Activated naive CD4-positive, alpha-beta T cell treated with anti-CD3 and anti-CD28 coated beads, Interleukin-2, amount 50 U/mL, for 72 hours (primary cell): ENCODE data around the gene CLEC1A. TPM values are rescaled to one million over a fixed set of nuclear protein-coding genes. Genes with fewer than 3 reads are reported as not detected.

Experiments
- ATAC-seq, 2 donors: fragments of 150-1000 bp; cut with Tn5 transposase; 2 replicates each; pipeline ENCODE4 v1.10.0; 2021; ENCODE audit warnings: mild to moderate bottlenecking in 2 of 2, moderate library complexity in 2 of 2
- DNase-seq, 2 donors: peaks; one replicate each; pipeline ENCODE4 v3.0.0; 2021 to 2022; ENCODE audit warnings: low spot score in 2 of 2
- H3K27ac Mint-ChIP-seq, 2 donors: one replicate each; pipeline ENCODE4 v1.8.0; 2022; ENCODE audit warnings: mild to moderate bottlenecking in 2 of 2, mixed read lengths in 2 of 2
- H3K36me3 Mint-ChIP-seq, 2 donors: one replicate each; pipeline ENCODE4 v1.8.0; 2022; ENCODE audit warnings: mixed read lengths in 2 of 2
- H3K9me3 Mint-ChIP-seq, 2 donors: one replicate each; pipeline ENCODE4 v1.8.0; 2022; ENCODE audit warnings: mixed read lengths in 2 of 2
- total RNA-seq, 2 donors: library from RNA; stranded (reverse); gene quantifications; one replicate each; pipeline ENCODE4 v1.2.3, GENCODE V29; 2022

CLEC1A gene
- total RNA-seq, 2 donors from 2014 or later: not detected

DNA sequence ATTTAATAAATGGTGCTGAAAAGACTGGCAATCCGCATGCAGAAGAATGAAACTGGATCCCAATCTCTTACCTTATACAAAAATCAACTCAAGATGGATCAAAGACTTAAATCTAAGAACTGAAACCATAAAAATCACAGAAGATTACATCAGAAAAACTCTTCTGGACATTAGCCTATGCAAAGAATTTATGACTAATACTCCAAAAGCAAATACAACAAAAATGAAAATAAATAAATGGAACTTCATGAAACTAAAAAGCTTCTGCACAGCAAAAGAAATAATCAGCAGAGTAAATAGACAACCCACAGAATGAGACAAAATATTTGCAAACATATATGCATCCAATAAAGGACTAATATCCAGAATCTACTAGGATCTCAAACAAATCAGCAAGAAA lies 14.3 kb upstream of the CLEC1A start:
- no peak overlapping the region for H3K27ac Mint-ChIP-seq
- DNase-seq (no peak), ATAC-seq (no peak)
- peaks cover 0 to 6% of the 10 kb centered on the region in 2 donors for H3K9me3 Mint-ChIP-seq
- H3K36me3 Mint-ChIP-seq: peaks cover 0 to 15% of the 10 kb centered on the region in 2 donors

DNA sequence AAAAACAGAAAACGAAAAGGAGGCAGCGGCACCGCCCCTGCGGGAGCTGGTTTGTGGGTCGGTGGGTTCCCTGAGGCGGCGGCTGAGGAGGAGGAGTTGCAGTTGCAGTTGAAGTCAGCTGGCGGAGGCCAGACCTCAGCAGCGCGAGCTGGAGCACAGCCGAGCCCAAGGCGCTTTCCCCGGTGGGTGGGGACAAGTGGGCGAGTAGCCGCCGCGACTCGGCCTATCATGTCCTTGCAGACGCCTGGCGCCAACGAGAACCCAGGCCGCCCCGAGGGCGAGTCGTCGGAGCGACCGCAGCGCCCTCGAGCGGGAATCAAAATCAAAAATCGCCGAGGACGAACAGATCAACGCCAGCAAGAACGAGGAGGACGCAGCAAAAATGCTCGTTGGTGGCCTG lies 12.7 kb upstream of the CLEC1A start:
- H3K27ac Mint-ChIP-seq: no peak overlapping the region
- no peak for ATAC-seq
- no peak for DNase-seq
- H3K9me3 Mint-ChIP-seq: peaks cover 0 to 6% of the 10 kb centered on the region in 2 donors
- peaks cover 0 to 15% of the 10 kb centered on the region in 2 donors for H3K36me3 Mint-ChIP-seq

DNA sequence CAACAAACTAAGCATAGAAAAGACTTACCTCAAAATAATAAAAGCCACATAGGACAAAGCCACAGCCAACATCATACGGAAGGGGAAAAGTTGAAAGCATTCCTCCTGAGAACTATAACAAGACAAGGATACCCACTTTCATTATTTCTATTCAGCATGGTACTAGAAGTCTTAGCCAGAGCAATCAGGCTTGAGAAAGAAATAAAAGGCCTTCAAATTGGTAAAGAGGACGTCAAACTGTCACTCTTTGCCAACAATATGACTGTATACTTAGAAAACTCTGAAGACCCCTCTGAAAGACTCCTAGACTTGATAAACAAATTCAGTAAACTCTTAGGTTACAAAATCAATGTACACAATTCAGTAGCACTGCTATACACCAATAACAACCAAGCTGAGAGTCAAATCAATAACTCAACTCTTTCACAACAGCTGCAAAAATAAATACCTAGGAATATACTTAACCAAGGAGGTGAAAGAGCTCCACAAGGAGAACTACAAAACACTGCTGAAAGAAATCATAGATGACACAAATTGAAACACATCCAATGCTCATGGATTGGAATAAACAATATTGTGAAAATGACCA lies 11.6 kb upstream of the CLEC1A start:
- no peak overlapping the region for H3K27ac Mint-ChIP-seq
- ATAC-seq (no peak), DNase-seq (no peak)
- peaks cover 0 to 15% of the 10 kb centered on the region in 2 donors for H3K36me3 Mint-ChIP-seq
- H3K9me3 Mint-ChIP-seq: peaks cover 0 to 6% of the 10 kb centered on the region in 2 donors

DNA sequence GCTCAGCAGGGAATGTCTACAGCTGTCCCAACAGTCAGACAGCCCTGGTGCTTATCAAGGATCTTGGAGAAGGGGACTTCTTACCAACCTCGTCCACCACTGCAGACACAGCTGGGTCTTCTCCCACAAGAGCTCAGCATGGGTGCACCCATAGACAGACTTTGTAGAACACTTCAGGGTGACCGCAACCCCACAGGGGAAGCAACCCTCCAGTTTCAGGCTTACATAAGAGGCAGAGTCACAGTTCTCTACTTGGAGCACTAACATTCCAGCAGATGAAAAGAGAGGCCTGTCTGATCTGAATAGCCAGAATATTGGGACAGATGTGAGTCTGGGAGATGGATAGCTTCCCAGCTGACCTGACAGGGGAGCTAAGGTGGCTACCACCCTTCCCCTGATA lies 3.5 kb upstream of the CLEC1A start:
- ATAC-seq (no peak), DNase-seq (no peak)
- Mint-ChIP-seq H3K27ac (no peak overlapping the region), H3K9me3 (peaks cover 0 to 8% of the 10 kb centered on the region in 2 donors), H3K36me3 (peaks cover 5 to 13% of the 10 kb centered on the region in 2 donors)

DNA sequence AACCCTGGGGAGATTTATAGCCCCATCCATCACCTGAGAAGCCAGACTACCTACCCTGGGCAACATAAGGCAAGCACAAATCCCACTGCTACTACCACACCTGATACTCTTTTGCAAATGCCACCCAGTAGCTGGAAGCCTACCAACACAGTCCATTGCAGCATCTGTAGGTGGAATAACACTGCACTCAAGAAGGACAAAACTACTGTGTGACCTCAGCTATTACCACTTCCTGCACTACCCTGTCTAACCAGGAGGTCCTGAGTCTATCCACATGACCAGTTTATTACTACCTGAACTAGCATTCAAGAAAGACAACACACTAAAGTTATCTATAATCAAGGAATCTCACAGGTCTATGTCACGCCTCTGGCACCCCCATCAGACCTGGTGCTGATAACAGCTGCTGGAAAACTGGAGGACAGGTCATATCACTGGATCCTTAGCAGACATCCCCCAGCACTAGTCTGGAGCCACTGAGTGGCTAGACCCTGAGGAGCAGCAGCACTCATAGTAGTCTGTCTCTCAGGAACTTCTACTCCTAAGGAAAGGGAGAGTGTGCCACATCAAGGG lies 2.9 kb upstream of the CLEC1A start:
- ATAC-seq (no peak), DNase-seq (no peak)
- H3K9me3 Mint-ChIP-seq: peaks cover 0 to 8% of the 10 kb centered on the region in 2 donors
- no peak overlapping the region for H3K27ac Mint-ChIP-seq
- peaks cover 5 to 13% of the 10 kb centered on the region in 2 donors for H3K36me3 Mint-ChIP-seq

DNA sequence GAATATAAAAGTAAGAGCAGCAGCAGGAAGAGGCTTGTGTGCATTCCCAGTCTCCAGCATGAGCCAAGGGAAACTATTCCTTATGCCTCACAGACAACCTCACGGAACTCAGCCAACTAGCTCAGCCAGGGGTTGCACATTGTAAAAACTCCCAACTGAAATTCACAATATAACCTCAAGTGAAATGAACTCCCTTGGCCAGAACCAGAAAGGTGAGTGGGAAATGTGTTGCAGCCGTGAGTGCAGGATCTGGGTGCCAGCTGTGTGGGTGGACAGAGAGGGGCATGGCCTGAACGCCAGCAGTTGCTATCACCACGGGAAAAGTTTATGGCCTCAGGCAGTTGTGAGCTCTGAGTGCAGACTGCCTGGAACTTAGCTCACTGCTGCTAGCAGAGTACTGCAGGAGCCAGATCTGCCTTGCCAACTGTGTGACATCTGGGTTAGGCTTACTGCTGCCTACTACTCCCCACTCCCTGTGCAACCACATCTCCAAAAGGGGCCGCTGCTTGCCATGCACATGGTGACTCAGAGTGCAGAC lies 2.3 kb upstream of the CLEC1A start:
- ATAC-seq: no peak
- H3K36me3 Mint-ChIP-seq: peaks cover 5 to 13% of the 10 kb centered on the region in 2 donors
- peaks cover 0 to 8% of the 10 kb centered on the region in 2 donors for H3K9me3 Mint-ChIP-seq
- DNase-seq: no peak
- H3K27ac Mint-ChIP-seq: no peak overlapping the region

DNA sequence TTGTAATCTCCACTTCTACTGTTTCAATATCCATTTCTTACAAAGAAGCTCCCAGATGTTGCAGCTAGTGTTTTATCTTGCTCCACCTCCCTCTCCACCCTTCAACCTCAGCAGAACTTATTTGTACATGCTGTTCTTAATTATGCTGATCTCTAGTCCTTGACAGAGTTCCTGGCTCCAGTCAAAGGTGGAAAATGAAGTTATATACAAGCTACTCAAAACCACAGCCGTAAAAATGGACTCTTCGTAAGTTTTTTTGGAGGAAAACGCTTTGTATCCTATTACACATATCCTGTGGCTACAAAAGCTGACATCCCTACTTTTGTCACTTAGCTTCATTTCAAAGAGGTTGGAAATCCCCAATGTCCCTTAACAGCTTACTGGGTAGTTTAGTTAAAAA lies 1.3 kb downstream of the CLEC1A start:
- DNase-seq: no peak
- no peaks in the 10 kb centered on the region for H3K36me3 Mint-ChIP-seq
- H3K27ac Mint-ChIP-seq: no peak overlapping the region
- ATAC-seq: no peak
- H3K9me3 Mint-ChIP-seq: no peaks in the 10 kb centered on the region

DNA sequence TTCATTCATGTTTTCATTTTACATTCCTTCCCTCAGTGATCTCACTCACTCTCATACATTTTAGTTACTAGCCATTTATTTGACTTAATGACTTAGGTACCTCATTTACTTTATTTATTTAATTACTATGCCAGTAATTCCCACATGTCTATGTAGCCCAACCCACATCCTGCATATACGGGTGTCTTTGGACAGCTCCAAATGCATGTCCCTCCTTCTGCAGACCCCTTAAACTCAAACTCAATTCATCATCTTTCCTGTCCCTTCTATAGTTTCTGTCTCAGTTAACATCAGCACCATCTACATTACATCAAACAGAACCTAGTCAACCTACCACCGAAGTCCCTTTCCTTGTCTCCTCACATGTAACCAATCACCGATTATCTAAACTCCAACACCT lies 2.8 kb downstream of the CLEC1A start:
- DNase-seq (no peak), ATAC-seq (no peak)
- no peaks in the 10 kb centered on the region for H3K9me3 Mint-ChIP-seq
- no peak overlapping the region for H3K27ac Mint-ChIP-seq
- no peaks in the 10 kb centered on the region for H3K36me3 Mint-ChIP-seq

DNA sequence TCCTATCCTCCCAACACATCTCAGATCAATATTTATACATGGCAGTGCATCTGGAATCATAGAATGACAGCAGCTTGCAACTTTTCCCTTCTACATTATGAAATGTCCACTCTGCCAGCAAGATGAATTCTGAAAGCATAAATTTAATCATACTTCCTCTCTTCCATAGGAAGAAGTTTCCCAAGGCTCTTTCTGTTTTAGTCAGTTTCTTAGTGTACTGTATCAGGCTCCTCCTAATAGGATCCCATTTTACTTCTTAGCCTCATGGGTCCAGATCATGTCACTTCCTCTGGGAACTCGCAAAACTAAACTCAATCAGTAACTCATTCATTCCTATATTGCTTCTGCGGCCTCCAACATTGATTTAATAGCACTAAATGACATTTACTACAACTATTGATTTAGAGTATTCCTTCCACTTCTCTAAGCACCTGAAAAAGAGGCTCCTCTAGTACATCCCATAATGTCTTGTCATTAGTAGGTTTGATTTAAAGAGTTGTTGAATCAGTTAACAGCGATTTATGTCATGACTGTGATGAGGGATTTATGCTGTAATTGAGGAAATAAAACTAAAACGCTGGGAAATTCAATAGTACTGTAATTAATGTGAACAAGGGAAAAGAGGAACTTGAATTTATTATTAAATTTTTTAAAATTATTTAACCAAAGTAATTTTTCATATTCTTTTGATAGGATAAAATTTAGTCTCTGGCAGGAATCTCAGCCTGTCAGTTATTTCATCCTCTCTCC lies 4.0 kb downstream of the CLEC1A start:
- H3K36me3 Mint-ChIP-seq: no peaks in the 10 kb centered on the region
- ATAC-seq (no peak), DNase-seq (no peak)
- no peaks in the 10 kb centered on the region for H3K9me3 Mint-ChIP-seq
- no peak overlapping the region for H3K27ac Mint-ChIP-seq

DNA sequence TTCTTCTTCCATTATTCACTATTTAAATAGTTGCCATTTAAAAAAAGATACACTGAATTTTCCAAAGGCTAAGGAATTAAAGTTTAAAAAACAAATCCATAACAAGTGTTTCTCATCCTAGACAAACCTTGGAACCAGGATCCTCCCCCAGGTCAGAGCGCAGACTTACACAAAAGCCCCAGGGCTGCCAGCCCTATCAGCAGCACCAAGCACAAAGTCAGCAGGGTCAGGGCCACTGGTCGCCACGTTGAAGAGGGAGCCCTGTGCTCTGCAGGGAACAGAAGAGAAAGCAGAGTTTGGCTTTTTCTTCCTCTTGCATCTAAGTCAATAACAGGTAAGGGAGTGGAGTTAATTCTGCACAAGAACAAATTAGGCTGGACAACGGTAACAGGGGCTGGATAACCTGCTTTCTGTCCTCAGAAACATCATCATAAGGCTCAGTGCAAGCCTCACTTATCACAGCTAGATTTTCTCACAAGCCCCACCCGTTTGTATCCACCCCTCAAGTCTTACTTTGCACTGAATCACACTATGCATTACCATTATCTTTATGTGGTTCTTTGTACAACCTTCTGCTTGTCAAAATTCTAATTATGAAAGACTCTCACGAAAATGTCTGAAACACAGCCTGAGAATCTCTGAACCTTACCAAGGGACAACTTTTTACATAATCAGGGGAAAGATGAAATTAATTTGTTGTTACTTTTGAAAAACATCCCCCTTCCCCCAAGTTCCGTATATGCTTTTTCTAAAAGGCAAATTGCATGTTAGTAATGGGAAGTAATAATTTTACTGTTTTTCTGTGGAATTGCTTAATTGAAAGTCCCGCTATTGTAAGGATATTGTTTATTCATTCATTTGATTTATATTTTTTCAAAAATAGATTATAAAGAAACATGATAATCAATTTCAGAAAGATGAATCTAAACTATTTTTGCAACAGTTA lies 9.6 kb downstream of the CLEC1A start:
- no peak overlapping the region for H3K27ac Mint-ChIP-seq

DNA sequence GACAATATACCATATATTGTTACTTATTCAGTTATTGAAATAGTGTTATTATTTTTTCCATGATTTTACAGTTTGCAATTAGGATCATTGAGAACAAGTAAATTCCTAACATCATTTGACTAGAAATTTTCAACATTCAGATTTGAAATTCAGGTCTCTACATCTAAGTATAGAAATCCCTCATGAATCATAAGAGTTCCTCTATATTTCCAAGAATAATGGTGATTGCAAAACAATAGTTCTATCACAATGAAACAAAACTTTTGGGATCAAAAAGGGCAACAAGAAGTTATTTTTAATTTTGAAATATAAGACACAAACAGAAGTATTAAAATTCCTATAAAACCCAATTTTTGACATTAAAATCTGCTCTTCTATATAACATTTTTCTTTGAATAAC lies 10.8 kb downstream of the CLEC1A start:
- DNase-seq (no peak), ATAC-seq (no peak)
- peaks cover 10% of the 10 kb centered on the region in 2 donors for H3K36me3 Mint-ChIP-seq

More for the DNA sequence above, 9.6 kb downstream of the CLEC1A start:
- peaks cover 2 to 7% of the 10 kb centered on the region in 2 donors for H3K36me3 Mint-ChIP-seq
- ATAC-seq (no peak), DNase-seq (no peak)
- peaks cover 1 to 6% of the 10 kb centered on the region in 2 donors for H3K9me3 Mint-ChIP-seq

DNA sequence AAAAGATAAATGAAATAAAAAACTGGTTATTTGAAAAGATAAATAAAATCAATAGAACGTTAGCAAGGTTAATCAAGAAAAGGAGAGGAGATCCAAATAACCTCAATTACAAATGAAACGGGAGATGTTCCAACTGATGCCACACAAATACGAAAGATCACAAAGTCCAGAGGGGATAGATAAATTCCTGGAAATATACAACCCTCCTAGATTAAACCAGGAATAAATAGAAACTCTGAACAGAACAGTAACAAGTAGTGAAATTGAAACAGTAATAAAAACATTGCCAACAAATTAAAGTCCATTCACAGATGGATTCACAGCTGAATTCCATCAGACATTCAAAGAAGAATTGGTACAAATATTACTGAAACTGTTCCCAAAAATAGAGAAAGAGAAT lies 12.4 kb downstream of the CLEC1A start:
- peaks cover 10% of the 10 kb centered on the region in 2 donors for H3K36me3 Mint-ChIP-seq
- peaks cover 8 to 19% of the 10 kb centered on the region in 2 donors for H3K9me3 Mint-ChIP-seq
- DNase-seq (no peak), ATAC-seq (no peak)
- no peak overlapping the region for H3K27ac Mint-ChIP-seq

More for the DNA sequence above, 10.8 kb downstream of the CLEC1A start:
- peaks cover 4 to 13% of the 10 kb centered on the region in 2 donors for H3K9me3 Mint-ChIP-seq
- no peak overlapping the region for H3K27ac Mint-ChIP-seq

DNA sequence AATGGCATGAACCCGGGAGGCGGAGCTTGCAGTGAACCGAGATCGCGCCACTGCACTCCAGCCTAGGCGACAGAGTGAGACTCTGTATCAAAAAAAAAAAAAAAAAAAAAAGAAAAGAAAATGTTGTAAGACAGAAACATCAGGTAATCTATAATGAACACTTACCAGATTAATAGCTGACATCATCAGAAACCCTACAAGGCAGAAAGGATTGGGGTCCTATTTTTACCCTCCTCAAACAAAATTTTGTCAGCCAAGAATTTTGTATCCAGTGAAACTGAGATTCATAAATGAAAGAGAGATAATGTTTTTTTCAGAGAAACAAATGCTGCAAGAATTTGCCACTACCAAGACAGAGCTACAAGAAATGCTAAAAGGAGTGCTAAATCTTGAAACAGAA lies 14.1 kb downstream of the CLEC1A start:
- ATAC-seq (no peak), DNase-seq (no peak)
- no peak overlapping the region for H3K27ac Mint-ChIP-seq
- H3K36me3 Mint-ChIP-seq: peaks cover 10% of the 10 kb centered on the region in 2 donors
- peaks cover 8 to 19% of the 10 kb centered on the region in 2 donors for H3K9me3 Mint-ChIP-seq

DNA sequence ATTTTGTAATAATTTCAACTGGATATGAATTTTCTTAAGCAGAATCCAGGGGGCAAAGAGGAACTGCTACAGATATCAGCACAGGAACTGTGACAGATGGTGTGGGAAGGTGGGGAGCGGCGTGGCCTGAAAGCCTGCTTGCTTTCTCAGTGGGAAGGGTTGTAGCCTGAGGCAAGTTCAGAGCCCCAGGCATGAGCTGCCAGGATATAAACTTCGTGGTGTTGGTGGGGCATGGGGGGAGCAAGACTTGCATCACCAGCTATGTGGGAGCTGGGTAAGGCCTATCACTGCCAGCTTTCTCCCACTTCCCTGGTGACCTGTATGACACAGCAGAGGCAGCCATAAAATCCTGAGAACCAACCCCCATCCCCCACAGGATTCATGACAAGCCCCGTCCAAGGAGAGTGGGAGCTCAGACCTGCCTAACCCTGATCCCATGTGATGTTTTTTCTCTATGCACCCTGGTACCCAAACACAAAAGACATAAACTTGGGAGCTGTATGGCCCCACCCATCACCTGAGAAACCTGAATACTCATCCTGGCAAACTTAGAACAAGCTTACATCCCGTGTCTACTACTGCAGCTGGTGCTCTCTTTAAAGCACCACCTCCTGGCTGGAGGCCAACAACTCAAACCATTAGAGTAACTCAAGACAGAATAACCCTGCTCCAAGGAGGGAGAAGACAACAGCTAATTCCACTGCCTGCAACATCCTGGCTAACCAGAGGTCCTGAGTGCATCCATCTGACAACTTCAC lies 16.5 kb downstream of the CLEC1A start:
- Mint-ChIP-seq H3K36me3 (peaks cover 10% of the 10 kb centered on the region in 2 donors), H3K27ac (no peak overlapping the region), H3K9me3 (peaks cover 8 to 19% of the 10 kb centered on the region in 2 donors)
- DNase-seq (no peak), ATAC-seq (no peak)

DNA sequence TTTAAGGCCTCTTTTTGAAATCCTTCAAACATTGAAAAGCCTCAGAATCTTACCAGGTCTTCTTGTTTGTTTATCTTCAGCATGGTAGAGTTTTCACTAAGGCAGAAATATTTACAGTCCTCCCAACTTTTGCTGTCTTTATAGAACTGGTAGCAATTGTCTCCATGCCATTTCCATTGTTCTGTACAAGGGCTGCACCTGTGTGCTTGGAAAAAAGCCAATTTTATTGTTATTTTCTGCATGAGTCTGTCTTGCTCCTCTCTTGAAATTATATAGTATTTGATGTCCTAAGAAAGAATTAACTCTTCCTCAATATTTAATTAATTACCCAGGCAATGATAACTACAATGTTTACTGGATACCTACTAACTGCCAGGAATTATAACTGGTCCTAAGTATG lies 23.3 kb downstream of the CLEC1A start:
- Mint-ChIP-seq H3K27ac (no peak overlapping the region), H3K9me3 (no peaks in the 10 kb centered on the region), H3K36me3 (no peaks in the 10 kb centered on the region)
- DNase-seq (no peak), ATAC-seq (no peak)

DNA sequence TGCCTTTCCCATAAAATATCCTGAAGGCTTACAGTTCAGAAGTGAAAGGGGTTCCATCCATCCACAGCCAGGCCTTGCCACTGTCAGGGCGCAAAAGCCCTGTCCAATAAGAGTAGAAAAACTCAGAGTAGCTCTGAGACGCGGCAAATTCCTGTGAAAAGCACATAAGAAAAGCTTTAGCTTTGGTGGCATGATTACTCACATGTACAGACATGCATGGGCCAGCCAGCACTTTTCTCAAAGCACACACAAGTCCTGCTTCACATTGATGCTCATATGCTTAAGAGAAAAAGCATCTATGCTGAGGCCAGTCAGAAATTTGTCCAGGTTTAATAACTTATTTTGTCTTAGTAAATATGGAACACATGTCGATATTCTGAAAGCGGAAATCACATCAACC lies 25.5 kb downstream of the CLEC1A start:
- Mint-ChIP-seq H3K27ac (no peak overlapping the region), H3K36me3 (no peaks in the 10 kb centered on the region), H3K9me3 (no peaks in the 10 kb centered on the region)
- DNase-seq (no peak), ATAC-seq (no peak)
